Mucosa of descending colon (tissue), 3 donors: Measurements from ENCODE around the gene PALS2. TPM values are rescaled to one million over a fixed set of nuclear protein-coding genes. Genes with fewer than 3 reads are reported as not detected.
A peak's percentile ranks its signal among the peaks of the same experiment; 100 is the strongest.

Experiments used
- ATAC-seq: fragments of 200-7000 bp; cut with Tn5 transposase; one replicate; pipeline ENCODE4 v1.9.1; 2020; ENCODE audit warnings: mild to moderate bottlenecking, moderate library complexity
- DNase-seq, 3 donors: peaks; one replicate each; pipeline ENCODE4 v3.0.0-alpha.2; 2020
- H3K36me3 ChIP-seq: fragments of 200-600 bp; one replicate; pipeline ENCODE4 v1.8.0; 2021; ENCODE audit warnings: low read depth, mild to moderate bottlenecking
- H3K4me1 ChIP-seq: fragments of 200-600 bp; one replicate; pipeline ENCODE4 v1.8.0; 2021; ENCODE audit warnings: low read depth, mild to moderate bottlenecking
- H3K4me3 ChIP-seq: fragments of 200-600 bp; one replicate; pipeline ENCODE4 v1.8.0; 2021; ENCODE audit warnings: mild to moderate bottlenecking
- H3K9me3 ChIP-seq: fragments of 200-600 bp; one replicate; pipeline ENCODE4 v1.8.0; 2021; ENCODE audit warnings: mild to moderate bottlenecking
- intact Hi-C, 2 donors: fragments of 100-400 bp; cut with DNase I in 1 of 2; cut with micrococcal nuclease in 1 of 2; formaldehyde crosslinking; loops; one replicate each; pipeline versions ENCODE4 v1.11.0 to v1.11.1; 2022; cut with DNase I, micrococcal nuclease
- total RNA-seq, 3 donors: library from RNA; stranded (reverse); fragmentation: NEBNext Ultra II Directional in 2 of 3; extraction: Animal tissue kit (Norgen Biotek cat#: 25700) in 2 of 3; gene quantifications; one replicate each; pipeline versions ENCODE4 v1.2.1 to v1.2.4, GENCODE V29; 2021 to 2023
- TF ChIP-seq, protein P1 (sequence below): fragments of 200-600 bp; IDR thresholded peaks from one replicate; pipeline ENCODE4 v1.8.0; 2022; ENCODE audit warnings: antibody characterized with exemption, mild to moderate bottlenecking
- donor health status: DM: no; HTN: no; CAD: no; lungs with moderate emphysema.
- donor health status: DM: no; HTN: no; CAD: no.
- donor health status: DM: no; HTN: yes; CAD: no.

Gene PALS2
- total RNA-seq, 3 donors from 2014 or later: 5.0 to 15.1 (median 7.2) TPM

DNA sequence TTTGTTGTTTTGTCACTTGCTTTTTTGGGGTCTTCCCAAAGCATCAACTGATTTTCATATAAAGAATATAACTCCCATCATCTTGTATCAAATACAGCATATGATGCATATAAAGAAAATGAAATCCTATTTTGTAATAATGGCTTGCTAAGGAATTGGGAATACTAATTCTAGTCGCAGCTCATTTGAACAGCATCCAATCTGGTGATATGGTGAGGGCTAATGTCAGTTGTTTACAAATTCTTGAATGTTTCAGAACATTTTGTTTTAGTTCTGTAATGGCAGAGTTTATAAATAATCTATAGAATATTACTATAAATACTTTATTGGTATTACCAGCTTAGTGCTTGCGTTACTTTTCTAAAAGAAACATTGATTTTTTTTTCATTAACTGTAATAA lies 8.9 kb downstream of the PALS2 start:
- DNase-seq (no peak), ATAC-seq (no peak)
- TF ChIP-seq, protein P1, sequence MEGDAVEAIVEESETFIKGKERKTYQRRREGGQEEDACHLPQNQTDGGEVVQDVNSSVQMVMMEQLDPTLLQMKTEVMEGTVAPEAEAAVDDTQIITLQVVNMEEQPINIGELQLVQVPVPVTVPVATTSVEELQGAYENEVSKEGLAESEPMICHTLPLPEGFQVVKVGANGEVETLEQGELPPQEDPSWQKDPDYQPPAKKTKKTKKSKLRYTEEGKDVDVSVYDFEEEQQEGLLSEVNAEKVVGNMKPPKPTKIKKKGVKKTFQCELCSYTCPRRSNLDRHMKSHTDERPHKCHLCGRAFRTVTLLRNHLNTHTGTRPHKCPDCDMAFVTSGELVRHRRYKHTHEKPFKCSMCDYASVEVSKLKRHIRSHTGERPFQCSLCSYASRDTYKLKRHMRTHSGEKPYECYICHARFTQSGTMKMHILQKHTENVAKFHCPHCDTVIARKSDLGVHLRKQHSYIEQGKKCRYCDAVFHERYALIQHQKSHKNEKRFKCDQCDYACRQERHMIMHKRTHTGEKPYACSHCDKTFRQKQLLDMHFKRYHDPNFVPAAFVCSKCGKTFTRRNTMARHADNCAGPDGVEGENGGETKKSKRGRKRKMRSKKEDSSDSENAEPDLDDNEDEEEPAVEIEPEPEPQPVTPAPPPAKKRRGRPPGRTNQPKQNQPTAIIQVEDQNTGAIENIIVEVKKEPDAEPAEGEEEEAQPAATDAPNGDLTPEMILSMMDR: no peak
- Histone ChIP-seq H3K36me3 (no peaks in the 10 kb centered on the region), H3K9me3 (no peaks in the 10 kb centered on the region), H3K4me3 (no peak overlapping the region), H3K4me1 (no peaks in the 10 kb centered on the region)
- intact Hi-C loops: no loop called here

DNA sequence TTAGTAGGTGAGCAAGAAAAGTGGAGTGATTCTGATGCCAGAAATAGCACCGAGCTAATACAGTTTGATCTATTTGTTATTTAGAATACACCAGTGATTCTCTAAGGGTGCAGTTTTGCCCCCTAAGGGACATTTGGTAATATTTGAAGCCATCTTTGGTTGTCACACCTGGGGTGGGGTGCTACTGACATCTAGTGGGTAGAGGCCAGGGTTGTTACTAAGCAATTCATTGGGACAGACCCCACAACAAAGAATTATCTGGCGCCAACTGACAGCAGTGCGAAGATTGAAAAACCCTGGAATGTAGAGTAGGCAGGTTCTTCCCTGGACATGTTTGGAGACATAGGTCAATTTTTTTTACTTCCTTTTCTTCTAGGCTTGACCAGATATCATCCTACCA lies 14.6 kb downstream of the PALS2 start:
- DNase-seq: peak in 1 of 3 donors; percentile 10
- ATAC-seq: no peak

DNA sequence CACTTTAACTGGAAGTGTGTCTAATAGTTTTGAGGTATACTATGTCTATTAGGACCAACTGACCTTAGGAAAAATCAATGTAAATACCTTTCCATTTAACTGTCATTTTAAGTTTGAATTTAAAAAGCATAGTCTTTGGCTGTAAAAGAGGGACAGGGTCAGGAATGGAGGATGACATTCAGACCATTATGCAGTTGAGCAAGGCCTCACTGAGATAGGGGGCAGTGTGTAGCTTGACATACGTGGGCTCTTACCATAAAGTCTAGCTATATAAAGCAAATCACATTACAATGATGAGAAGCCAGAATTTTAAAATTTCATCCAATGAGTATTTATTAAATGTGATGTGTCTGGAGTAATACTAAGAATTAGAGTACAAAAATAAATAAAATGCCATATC lies 17.9 kb downstream of the PALS2 start:
- no peaks in the 10 kb centered on the region for H3K4me1 ChIP-seq
- H3K4me3 ChIP-seq: no peak overlapping the region
- no peaks in the 10 kb centered on the region for H3K36me3 ChIP-seq
- intact Hi-C loops: no loop called here
- no peak for ATAC-seq
- no peaks in the 10 kb centered on the region for H3K9me3 ChIP-seq
- TF ChIP-seq, protein P1: no peak
- DNase-seq: no peak

More for the DNA sequence above, 14.6 kb downstream of the PALS2 start:
- intact Hi-C loops: no loop called here
- TF ChIP-seq, protein P1: no peak
- Histone ChIP-seq H3K4me3 (no peak overlapping the region), H3K4me1 (no peaks in the 10 kb centered on the region), H3K36me3 (no peaks in the 10 kb centered on the region), H3K9me3 (no peaks in the 10 kb centered on the region)

- intact Hi-C loops: no loop called here
- no peak overlapping the region for H3K4me3 ChIP-seq
- H3K9me3 ChIP-seq: no peaks in the 10 kb centered on the region
Measured at GRCh38 chr7:24595671-24596418, 22.6 kb downstream of the PALS2 start.

GRCh38 chr7:24597014-24597413 lies 23.8 kb downstream of the PALS2 start:
- TF ChIP-seq, protein P1: no peak
- Histone ChIP-seq H3K9me3 (no peaks in the 10 kb centered on the region), H3K4me3 (no peak overlapping the region), H3K36me3 (no peaks in the 10 kb centered on the region), H3K4me1 (no peaks in the 10 kb centered on the region)
- no peak for ATAC-seq
- intact Hi-C loops: no loop called here
- no peak for DNase-seq

More at GRCh38 chr7:24595671-24596418, 22.6 kb downstream of the PALS2 start:
- DNase-seq: no peak
- Histone ChIP-seq H3K4me1 (no peaks in the 10 kb centered on the region), H3K36me3 (no peaks in the 10 kb centered on the region)
- no peak for ATAC-seq
- TF ChIP-seq, protein P1: no peak
